AG04449 (cell line): Measurements from ENCODE around the gene BRSK1.

Experiments used
- CTCF ChIA-PET: fragments of 350-600 bp; formaldehyde crosslinking; extraction: SDS; loops from one replicate; lab custom pipeline; 2021; ENCODE audit warnings: antibody characterized with exemption; lab: Yijun Ruan, JAX
- POLR2A ChIA-PET: fragments of 400-600, 350-600 bp; formaldehyde crosslinking; extraction: SDS; loops from one replicate; lab custom pipeline; 2020; ENCODE audit warnings: antibody characterized with exemption, inconsistent platforms; lab: Yijun Ruan, JAX
- DNase-seq: peaks from one replicate; pipeline ENCODE4 v3.0.0-alpha.2; 2010; ENCODE audit warnings: low read depth, low spot score
- H3K4me3 ChIP-seq: 2 replicates; pipeline ENCODE4 v1.5.1; 2011; ENCODE audit warnings: low read depth, mild to moderate bottlenecking, control low read depth, low read length
- TF ChIP-seq, protein P1 (sequence below): IDR thresholded peaks from one replicate; pipeline ENCODE4 v1.5.1; 2011; ENCODE audit warnings: mild to moderate bottlenecking, moderate library complexity, low read length, control low read depth, inconsistent platforms; ENCODE audit not compliant: insufficient read depth; ENCODE audit errors: missing control alignments

Gene BRSK1

DNA sequence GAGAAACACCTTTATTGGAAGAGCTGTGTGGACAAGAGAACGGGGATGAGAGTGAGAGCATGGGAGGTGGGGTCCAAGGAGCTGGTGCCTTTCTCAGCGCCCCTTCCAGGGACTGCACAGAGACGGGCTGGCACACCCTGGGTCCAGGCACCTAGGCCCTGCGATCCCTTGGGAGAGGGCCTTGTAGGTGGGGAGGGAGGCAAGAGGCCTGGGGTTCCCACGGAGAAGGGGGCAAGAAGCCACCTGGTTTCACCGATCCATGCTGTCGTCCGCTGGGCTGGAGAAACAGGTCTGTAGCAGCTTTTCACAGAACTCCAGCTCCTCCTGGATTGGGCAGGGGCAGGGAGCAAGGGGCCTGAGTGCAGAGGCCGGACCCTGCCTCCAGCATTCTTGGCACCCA lies 21.4 kb upstream of the BRSK1 start:
- ChIA-PET CTCF (interaction anchor here (1.0 to 1.7 kb wide), 2 partner anchors 52 to 156 kb away, joined by 3 to 5 read pairs; no protein-coding TSS in a partner anchor), POLR2A (interaction anchor here (1.0 kb wide), 1 partner anchor 16 kb away, joined by 3 read pairs; no protein-coding TSS in a partner anchor)
- DNase-seq, result no peak
- no peak overlapping the region for H3K4me3 ChIP-seq
- TF ChIP-seq, protein P1, sequence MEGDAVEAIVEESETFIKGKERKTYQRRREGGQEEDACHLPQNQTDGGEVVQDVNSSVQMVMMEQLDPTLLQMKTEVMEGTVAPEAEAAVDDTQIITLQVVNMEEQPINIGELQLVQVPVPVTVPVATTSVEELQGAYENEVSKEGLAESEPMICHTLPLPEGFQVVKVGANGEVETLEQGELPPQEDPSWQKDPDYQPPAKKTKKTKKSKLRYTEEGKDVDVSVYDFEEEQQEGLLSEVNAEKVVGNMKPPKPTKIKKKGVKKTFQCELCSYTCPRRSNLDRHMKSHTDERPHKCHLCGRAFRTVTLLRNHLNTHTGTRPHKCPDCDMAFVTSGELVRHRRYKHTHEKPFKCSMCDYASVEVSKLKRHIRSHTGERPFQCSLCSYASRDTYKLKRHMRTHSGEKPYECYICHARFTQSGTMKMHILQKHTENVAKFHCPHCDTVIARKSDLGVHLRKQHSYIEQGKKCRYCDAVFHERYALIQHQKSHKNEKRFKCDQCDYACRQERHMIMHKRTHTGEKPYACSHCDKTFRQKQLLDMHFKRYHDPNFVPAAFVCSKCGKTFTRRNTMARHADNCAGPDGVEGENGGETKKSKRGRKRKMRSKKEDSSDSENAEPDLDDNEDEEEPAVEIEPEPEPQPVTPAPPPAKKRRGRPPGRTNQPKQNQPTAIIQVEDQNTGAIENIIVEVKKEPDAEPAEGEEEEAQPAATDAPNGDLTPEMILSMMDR, result no peak

DNA sequence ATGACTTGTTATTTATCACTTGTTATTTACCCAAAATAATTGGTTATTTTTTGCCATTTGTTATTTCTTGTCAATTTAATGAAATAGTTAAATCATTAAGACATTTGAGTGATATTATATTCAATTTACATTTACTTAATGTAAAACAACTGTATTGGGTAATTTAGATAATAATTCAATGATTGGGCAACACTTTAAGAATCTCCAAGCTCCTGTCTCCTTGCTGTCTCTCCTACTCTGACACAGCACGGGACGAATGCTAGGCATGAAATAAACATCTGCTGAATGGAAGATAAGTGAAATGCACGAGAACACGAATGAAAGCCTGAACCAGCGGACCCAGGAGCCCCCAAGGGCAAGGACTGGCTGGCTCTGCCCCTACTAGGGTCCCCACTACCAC lies 19.3 kb upstream of the BRSK1 start:
- no peak overlapping the region for H3K4me3 ChIP-seq
- ChIA-PET CTCF (no interaction called here), POLR2A (no interaction called here)
- DNase-seq, result no peak
- TF ChIP-seq, protein P1, result no peak

DNA sequence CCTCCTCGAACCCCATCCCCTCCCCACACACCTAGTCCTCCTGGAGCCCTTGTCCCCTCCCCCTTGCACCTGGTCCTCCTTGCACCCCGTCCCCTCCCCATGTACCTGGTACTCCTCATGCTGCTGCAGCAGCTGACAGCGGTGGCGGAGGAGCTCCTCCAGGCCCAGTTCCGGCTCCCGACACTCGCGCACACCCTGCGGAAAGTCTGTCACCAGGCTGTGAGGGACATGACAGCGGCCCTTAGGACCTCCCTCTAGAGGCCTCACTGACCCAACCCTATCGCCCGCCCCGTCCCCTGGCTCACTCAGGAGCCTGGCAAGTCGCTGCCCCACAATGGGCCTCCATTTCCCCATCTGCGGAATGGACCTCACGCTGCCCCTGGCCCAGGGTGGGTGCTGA lies 18.6 kb upstream of the BRSK1 start:
- CTCF ChIA-PET, result no interaction called here
- H3K4me3 ChIP-seq, result no peak overlapping the region
- TF ChIP-seq, protein P1, result no peak
- no peak for DNase-seq
- POLR2A ChIA-PET, result no interaction called here

DNA sequence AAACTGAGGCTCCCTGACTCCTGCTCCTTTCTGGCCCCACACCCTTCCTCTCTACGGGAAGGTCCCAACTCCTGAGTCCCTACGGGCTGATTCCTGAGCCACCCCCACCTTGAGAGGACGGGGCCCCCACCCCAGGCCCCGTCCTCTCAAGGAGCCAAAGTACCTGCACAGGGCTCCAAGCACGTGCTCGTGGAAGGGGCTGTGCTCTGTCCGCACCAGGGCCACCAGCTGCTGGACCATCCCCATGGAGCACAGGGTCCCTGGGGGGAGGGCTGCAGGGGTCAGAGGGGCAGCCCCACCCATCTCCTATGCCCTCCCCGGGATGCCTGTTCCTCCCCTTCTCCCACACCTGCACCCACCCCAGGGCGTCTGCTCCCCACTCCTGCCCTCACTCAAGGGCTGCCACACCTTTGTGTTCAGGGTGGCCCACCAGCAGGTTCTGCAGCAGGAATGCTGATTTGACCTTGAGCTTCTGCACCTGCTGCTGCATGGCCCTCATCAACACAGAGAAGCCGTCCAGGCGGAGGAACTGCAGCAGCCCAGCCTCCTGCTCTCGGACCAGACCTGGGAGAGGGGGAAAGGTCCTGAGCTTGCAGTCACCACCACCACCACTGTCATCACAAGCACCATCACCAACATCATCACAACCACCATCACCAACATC lies 17.9 kb upstream of the BRSK1 start:
- ChIA-PET POLR2A (no interaction called here), CTCF (no interaction called here)
- TF ChIP-seq, protein P1, result no peak

DNA sequence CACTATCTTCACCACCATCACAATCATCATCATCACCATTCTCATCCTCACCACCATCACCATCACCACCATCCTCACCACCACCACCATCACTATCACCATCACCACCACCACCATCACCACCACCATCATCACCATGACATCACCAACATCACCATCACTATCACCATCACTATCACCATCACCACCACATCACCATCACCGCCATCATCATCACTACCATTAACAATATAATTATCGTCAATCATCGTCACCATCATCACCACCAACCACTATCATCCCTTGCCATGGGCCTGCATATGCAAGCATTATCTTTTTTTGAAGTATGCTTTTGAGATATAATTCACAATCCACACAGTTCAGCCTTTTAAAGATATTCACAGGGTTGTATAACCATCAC lies 17.4 kb upstream of the BRSK1 start:
- POLR2A ChIA-PET, result no interaction called here
- DNase-seq, result no peak
- CTCF ChIA-PET, result no interaction called here
- no peak overlapping the region for H3K4me3 ChIP-seq
- TF ChIP-seq, protein P1, result no peak

More for the DNA sequence above, 17.9 kb upstream of the BRSK1 start:
- DNase-seq, result no peak
- no peak overlapping the region for H3K4me3 ChIP-seq

DNA sequence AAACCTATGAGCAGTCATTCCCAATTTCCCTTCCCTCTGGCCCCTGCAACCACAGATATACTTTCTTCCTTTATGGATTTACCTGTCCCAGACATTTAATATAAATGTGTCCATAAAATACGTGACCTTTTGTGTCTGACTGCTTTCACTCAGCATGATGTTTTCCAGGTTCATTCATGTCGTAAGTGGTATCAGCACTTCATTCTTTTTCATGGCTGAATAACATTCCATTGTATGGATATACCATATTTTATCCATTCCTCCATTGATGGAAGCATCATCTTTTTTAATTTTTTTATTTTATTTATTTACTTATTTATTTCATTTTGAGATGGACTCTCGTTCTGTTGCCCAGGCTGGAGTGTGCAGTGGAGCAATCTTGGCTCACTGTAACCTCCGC lies 17.0 kb upstream of the BRSK1 start:
- ChIA-PET CTCF (no interaction called here), POLR2A (interaction anchor here (0.7 kb wide), 1 partner anchor 141 kb away, joined by 3 read pairs; the partner anchor contains the start of gene UBE2S)
- no peak overlapping the region for H3K4me3 ChIP-seq
- no peak for DNase-seq
- TF ChIP-seq, protein P1, result no peak
